Measurements from ENCODE around the gene MAMDC2.
A peak's percentile ranks its signal among the peaks of the same experiment; 100 is the strongest.

Gene MAMDC2

GRCh38 chr9:70110194-70111041, 66.8 kb downstream of the MAMDC2 start:
- DNase-seq (ENCODE audit: low spot score): no peak

- peak; percentile 69 for DNase-seq (ENCODE audit: low spot score)
These were observed 67.5 kb downstream of the MAMDC2 start for GRCh38 chr9:70111042-70111602.

GRCh38 chr9:70111641-70112236, 68.1 kb downstream of the MAMDC2 start:
- no peak for DNase-seq (ENCODE audit: low spot score)

GRCh38 chr9:70112981-70113380, 69.3 kb downstream of the MAMDC2 start:
- no peak for DNase-seq (ENCODE audit: low spot score)

- peak; percentile 55 for DNase-seq (ENCODE audit: low spot score)
These were observed 69.9 kb downstream of the MAMDC2 start for GRCh38 chr9:70113403-70114022.

GRCh38 chr9:70114898-70115297, 71.2 kb downstream of the MAMDC2 start:
- no peak for DNase-seq (ENCODE audit: low spot score)

GRCh38 chr9:70117835-70118319, 74.2 kb downstream of the MAMDC2 start:
- no peak for DNase-seq (ENCODE audit: low spot score)

- DNase-seq (ENCODE audit: low spot score): no peak
These were observed 76.1 kb downstream of the MAMDC2 start for GRCh38 chr9:70119786-70120185.

GRCh38 chr9:70120834-70121510, 77.3 kb downstream of the MAMDC2 start:
- DNase-seq (ENCODE audit: low spot score): peak; percentile 50

- DNase-seq (ENCODE audit: low spot score): no peak
These were observed 78.3 kb downstream of the MAMDC2 start for GRCh38 chr9:70121818-70122436.

- no peak for DNase-seq (ENCODE audit: low spot score)
These were observed 80.0 kb downstream of the MAMDC2 start for GRCh38 chr9:70123695-70124094.

- no peak for DNase-seq (ENCODE audit: low spot score)
These were observed 82.1 kb downstream of the MAMDC2 start for GRCh38 chr9:70125621-70126263.

GRCh38 chr9:70127036-70127435, 83.4 kb downstream of the MAMDC2 start:
- no peak for DNase-seq (ENCODE audit: low spot score)

- DNase-seq (ENCODE audit: low spot score): no peak
These were observed 84.1 kb downstream of the MAMDC2 start for GRCh38 chr9:70127540-70128416.

GRCh38 chr9:70130266-70130665, 86.6 kb downstream of the MAMDC2 start:
- DNase-seq (ENCODE audit: low spot score): no peak

- DNase-seq (ENCODE audit: low spot score): no peak
These were observed 87.6 kb downstream of the MAMDC2 start for GRCh38 chr9:70131296-70131695.

- no peak for DNase-seq (ENCODE audit: low spot score)
These were observed 89.9 kb downstream of the MAMDC2 start for GRCh38 chr9:70133253-70134208.

GRCh38 chr9:70134360-70134759, 90.7 kb downstream of the MAMDC2 start:
- no peak for DNase-seq (ENCODE audit: low spot score)

- DNase-seq (ENCODE audit: low spot score): no peak
These were observed 91.5 kb downstream of the MAMDC2 start for GRCh38 chr9:70135176-70135575.

Measured in ecto neural progenitor cell (in vitro differentiated cells).